Muscle of leg (tissue), 11 donors: ENCODE results near the gene MTUS2. TPM values are rescaled to one million over a fixed set of nuclear protein-coding genes. Genes with fewer than 3 reads are reported as not detected.

ENCODE experiments used
- DNase-seq: peaks from one replicate; pipeline ENCODE4 v3.0.0; 2013
- H3K27ac ChIP-seq: one replicate; pipeline ENCODE4 v1.5.1; 2013; ENCODE audit warnings: mild to moderate bottlenecking, low read length, control low read depth
- H3K27me3 ChIP-seq: one replicate; pipeline ENCODE4 v1.6.1; 2013; ENCODE audit warnings: low read length; ENCODE audit not compliant: control insufficient read depth, insufficient read depth
- H3K36me3 ChIP-seq: one replicate; pipeline ENCODE4 v1.6.1; 2013; ENCODE audit warnings: low read length; ENCODE audit not compliant: control insufficient read depth, insufficient read depth
- H3K4me1 ChIP-seq: one replicate; pipeline ENCODE4 v1.6.1; 2013; ENCODE audit warnings: low read length; ENCODE audit not compliant: control insufficient read depth, insufficient read depth
- H3K4me3 ChIP-seq: one replicate; pipeline ENCODE4 v1.5.1; 2013; ENCODE audit warnings: low read length, control low read depth
- H3K9me3 ChIP-seq: replicated peaks from 2 replicates; pipeline ENCODE4 v1.6.1; 2013; ENCODE audit warnings: low read depth, low read length; ENCODE audit not compliant: control insufficient read depth
- WGBS: methylation state at CpG from one replicate; pipeline ENCODE4 v1.1.5; 2013; ENCODE audit warnings: missing lambda C conversion rate; ENCODE audit not compliant: insufficient coverage; 5-methylcytosine and 5-hydroxymethylcytosine counted together
- polyA plus RNA-seq, 8 donors: library from polyadenylated mRNA; unstranded; fragments of 120-200 nt; gene quantifications; one replicate each; pipeline versions ENCODE4 v1.2.1 to v1.2.3, GENCODE V29; 2013; ENCODE audit warnings: inconsistent platforms in 1 of 8, low replicate concordance in 1 of 8; ENCODE audit not compliant: insufficient read length in 8 of 8, insufficient read depth in 1 of 8
- total RNA-seq: library from RNA; stranded (reverse); fragments of 120-200 nt; gene quantifications from one replicate; pipeline ENCODE4 v1.2.4, GENCODE V29; 2013

Gene MTUS2
- total and polyA plus RNA-seq, 9 donors = 11.3 to 29.5 (median 21.7) TPM

GRCh38 chr13:29441306-29441705, 621.2 kb downstream of the MTUS2 start:
- peak; percentile 71 for DNase-seq
- H3K36me3 ChIP-seq = no peaks in the 10 kb centered on the region
- peak overlapping the region; percentile 61 for H3K27ac ChIP-seq
- no peaks in the 10 kb centered on the region for H3K9me3 ChIP-seq
- peaks cover 42% of the 10 kb centered on the region for H3K4me1 ChIP-seq
- no peak overlapping the region for H3K4me3 ChIP-seq
- H3K27me3 ChIP-seq = no peaks in the 10 kb centered on the region
- 87% methylated on average over 3 of the region's 5 CpGs for WGBS

GRCh38 chr13:29446016-29446415, 625.9 kb downstream of the MTUS2 start:
- H3K4me1 ChIP-seq = peaks cover 37% of the 10 kb centered on the region
- no peak overlapping the region for H3K27ac ChIP-seq
- H3K4me3 ChIP-seq = no peak overlapping the region
- WGBS = no CpG with 5 or more reads among the region's 3 CpGs
- no peak for DNase-seq
- H3K9me3 ChIP-seq = no peaks in the 10 kb centered on the region
- H3K36me3 ChIP-seq = no peaks in the 10 kb centered on the region
- H3K27me3 ChIP-seq = no peaks in the 10 kb centered on the region

GRCh38 chr13:29448174-29448573, 628.0 kb downstream of the MTUS2 start:
- H3K27ac ChIP-seq = peak overlapping the region; percentile 8
- DNase-seq = peak; percentile 65
- H3K4me1 ChIP-seq = peaks cover 19% of the 10 kb centered on the region
- WGBS = no CpG with 5 or more reads among the region's 2 CpGs
- H3K9me3 ChIP-seq = no peaks in the 10 kb centered on the region
- no peak overlapping the region for H3K4me3 ChIP-seq
- no peaks in the 10 kb centered on the region for H3K36me3 ChIP-seq
- no peaks in the 10 kb centered on the region for H3K27me3 ChIP-seq

- no peaks in the 10 kb centered on the region for H3K9me3 ChIP-seq
- H3K4me1 ChIP-seq = peaks cover 15% of the 10 kb centered on the region
- no peak overlapping the region for H3K4me3 ChIP-seq
- DNase-seq = no peak
- no peaks in the 10 kb centered on the region for H3K27me3 ChIP-seq
- no peak overlapping the region for H3K27ac ChIP-seq
- H3K36me3 ChIP-seq = no peaks in the 10 kb centered on the region
- 76% methylated on average over 7 of the region's 7 CpGs for WGBS
Observed at GRCh38 chr13:29449726-29450125, 629.6 kb downstream of the MTUS2 start.

- Histone ChIP-seq H3K27me3 (no peaks in the 10 kb centered on the region), H3K9me3 (no peaks in the 10 kb centered on the region), H3K27ac (no peak overlapping the region), H3K4me3 (no peak overlapping the region), H3K36me3 (no peaks in the 10 kb centered on the region), H3K4me1 (peaks cover 15% of the 10 kb centered on the region)
- no peak for DNase-seq
- WGBS = no CpG with 5 or more reads among the region's 2 CpGs
Observed at GRCh38 chr13:29451976-29452375, 631.8 kb downstream of the MTUS2 start.

- peak; percentile 78 for DNase-seq
- Histone ChIP-seq H3K4me3 (no peak overlapping the region), H3K27ac (peak overlapping the region; percentile 71), H3K4me1 (peaks cover 11% of the 10 kb centered on the region), H3K27me3 (no peaks in the 10 kb centered on the region), H3K36me3 (no peaks in the 10 kb centered on the region), H3K9me3 (no peaks in the 10 kb centered on the region)
- 40% methylated on average over 1 of the region's 4 CpGs for WGBS
Observed at GRCh38 chr13:29452773-29453616, 632.9 kb downstream of the MTUS2 start.

- Histone ChIP-seq H3K4me3 (no peak overlapping the region), H3K27ac (peak overlapping the region; percentile 71), H3K9me3 (no peaks in the 10 kb centered on the region), H3K4me1 (peaks cover 5% of the 10 kb centered on the region), H3K36me3 (no peaks in the 10 kb centered on the region), H3K27me3 (no peaks in the 10 kb centered on the region)
- WGBS = no CpG with 5 or more reads among the region's 1 CpG
- DNase-seq = peak; percentile 74
Observed at GRCh38 chr13:29453617-29454011, 633.5 kb downstream of the MTUS2 start.

- 83% methylated on average over 6 of the region's 6 CpGs for WGBS
- no peak for DNase-seq
- H3K9me3 ChIP-seq = no peaks in the 10 kb centered on the region
- H3K4me1 ChIP-seq = peaks cover 2% of the 10 kb centered on the region
- H3K27ac ChIP-seq = no peak overlapping the region
- H3K36me3 ChIP-seq = no peaks in the 10 kb centered on the region
- H3K4me3 ChIP-seq = no peak overlapping the region
- H3K27me3 ChIP-seq = no peaks in the 10 kb centered on the region
Observed at GRCh38 chr13:29454931-29455481, 634.9 kb downstream of the MTUS2 start.

GRCh38 chr13:29456419-29456818, 636.3 kb downstream of the MTUS2 start:
- Histone ChIP-seq H3K27me3 (no peaks in the 10 kb centered on the region), H3K4me1 (peaks cover 2% of the 10 kb centered on the region), H3K4me3 (no peak overlapping the region), H3K27ac (no peak overlapping the region), H3K36me3 (no peaks in the 10 kb centered on the region), H3K9me3 (no peaks in the 10 kb centered on the region)
- no CpG with 5 or more reads among the region's 1 CpG for WGBS
- DNase-seq = no peak

- DNase-seq = no peak
- Histone ChIP-seq H3K27me3 (no peaks in the 10 kb centered on the region), H3K27ac (no peak overlapping the region), H3K36me3 (no peaks in the 10 kb centered on the region), H3K4me3 (no peak overlapping the region), H3K4me1 (peaks cover 2% of the 10 kb centered on the region), H3K9me3 (no peaks in the 10 kb centered on the region)
Observed at GRCh38 chr13:29457299-29457698, 637.2 kb downstream of the MTUS2 start.
